Measurements from ENCODE around the gene EXOC4. TPM values are rescaled to one million over a fixed set of nuclear protein-coding genes. Genes with fewer than 3 reads are reported as not detected.
"Not testable (repeated sequence)": the region's sequence is repeated elsewhere in the genome, so short reads cannot be mapped to it uniquely, and the experiment has no call there.

EXOC4 gene
- total RNA-seq = 99.2 TPM

- H3K27ac ChIP-seq = peak within 1 kb of the TSS; percentile 89
- peak in 1 of 2 donors; percentile 34 for TF ChIP-seq POLR2A (IDR thresholded peaks at IDR 0.05)
- TF ChIP-seq CTCF (IDR thresholded peaks at IDR 0.05) = no peak
- peak; percentile 76 to 94 for TF ChIP-seq POLR2AphosphoS5 (IDR thresholded peaks at IDR 0.05; ENCODE audit: insufficient read depth in 1 of 2, low read depth in 1 of 2)
- no peaks in the 10 kb centered on the region for H3K27me3 ChIP-seq
- H3K36me3 ChIP-seq = no peaks in the 10 kb centered on the region
- peak; percentile 97 to 98 for DNase-seq (ENCODE audit: extremely low spot score in 2 of 2)
- intact Hi-C loops (cut with DNase I) = no loop called here
- H3K4me1 ChIP-seq = peaks cover 23% of the 10 kb centered on the region
- no peaks in the 10 kb centered on the region for H3K9me3 ChIP-seq
- H3K4me3 ChIP-seq = peak within 1 kb of the TSS; percentile 91 to 92
Observed at GRCh38 chr7:133252858-133253518, at the start of gene EXOC4. EXOC4 (plus strand) TSS chr7:133253078.

GRCh38 chr7:133203490-133203889 is 49.4 kb upstream of the EXOC4 start:
- Histone ChIP-seq H3K4me3 (no peak overlapping the region), H3K9me3 (no peaks in the 10 kb centered on the region), H3K4me1 (no peaks in the 10 kb centered on the region), H3K36me3 (no peaks in the 10 kb centered on the region), H3K27ac (no peak overlapping the region), H3K27me3 (no peaks in the 10 kb centered on the region)
- intact Hi-C loops (cut with DNase I) = no loop called here
- DNase-seq (ENCODE audit: extremely low spot score in 2 of 2) = no peak
- TF ChIP-seq POLR2AphosphoS5 (IDR thresholded peaks at IDR 0.05; ENCODE audit: insufficient read depth in 1 of 2, low read depth in 1 of 2) (no peak), POLR2A (IDR thresholded peaks at IDR 0.05) (no peak), CTCF (IDR thresholded peaks at IDR 0.05) (no peak)

- no peaks in the 10 kb centered on the region for H3K9me3 ChIP-seq
- H3K4me3 ChIP-seq = no peak overlapping the region
- intact Hi-C loops (cut with DNase I) = no loop called here
- H3K4me1 ChIP-seq = no peaks in the 10 kb centered on the region
- H3K36me3 ChIP-seq = no peaks in the 10 kb centered on the region
- H3K27ac ChIP-seq = no peak overlapping the region
- no peak for DNase-seq (ENCODE audit: extremely low spot score in 2 of 2)
- no peak for TF ChIP-seq POLR2AphosphoS5 (IDR thresholded peaks at IDR 0.05; ENCODE audit: insufficient read depth in 1 of 2, low read depth in 1 of 2)
- TF ChIP-seq POLR2A (IDR thresholded peaks at IDR 0.05) = no peak
- TF ChIP-seq CTCF (IDR thresholded peaks at IDR 0.05) = no peak
- H3K27me3 ChIP-seq = no peaks in the 10 kb centered on the region
Observed at GRCh38 chr7:133207687-133208086, 45.2 kb upstream of the EXOC4 start.

GRCh38 chr7:133210817-133211216 is 42.1 kb upstream of the EXOC4 start:
- intact Hi-C loops (cut with DNase I); H3K4me3 ChIP-seq: not testable (repeated sequence)

GRCh38 chr7:133213772-133214171 is 39.1 kb upstream of the EXOC4 start:
- DNase-seq (ENCODE audit: extremely low spot score in 2 of 2); intact Hi-C loops (cut with DNase I); H3K4me3 ChIP-seq; H3K36me3 ChIP-seq; H3K9me3 ChIP-seq; H3K27me3 ChIP-seq; H3K4me1 ChIP-seq; H3K27ac ChIP-seq: not testable (repeated sequence)

More at GRCh38 chr7:133210817-133211216, 42.1 kb upstream of the EXOC4 start:
- H3K36me3 ChIP-seq; H3K27ac ChIP-seq; H3K27me3 ChIP-seq; DNase-seq (ENCODE audit: extremely low spot score in 2 of 2); H3K9me3 ChIP-seq; H3K4me1 ChIP-seq: not testable (repeated sequence)

GRCh38 chr7:133217773-133218172 is 35.1 kb upstream of the EXOC4 start:
- intact Hi-C loops (cut with DNase I) = no loop called here
- DNase-seq (ENCODE audit: extremely low spot score in 2 of 2) = no peak
- Histone ChIP-seq H3K4me3 (no peak overlapping the region), H3K9me3 (no peaks in the 10 kb centered on the region), H3K4me1 (no peaks in the 10 kb centered on the region), H3K27ac (no peak overlapping the region), H3K27me3 (no peaks in the 10 kb centered on the region), H3K36me3 (no peaks in the 10 kb centered on the region)
- TF ChIP-seq POLR2A (IDR thresholded peaks at IDR 0.05) = no peak
- no peak for TF ChIP-seq CTCF (IDR thresholded peaks at IDR 0.05)
- TF ChIP-seq POLR2AphosphoS5 (IDR thresholded peaks at IDR 0.05; ENCODE audit: insufficient read depth in 1 of 2, low read depth in 1 of 2) = no peak

All from vagina (tissue), 2 donors.